Prostate gland (tissue), 2 donors: ENCODE results near the gene BCAN. TPM values are rescaled to one million over a fixed set of nuclear protein-coding genes. Genes with fewer than 3 reads are reported as not detected.
A peak's percentile ranks its signal among the peaks of the same experiment; 100 is the strongest.

Source experiments
- DNase-seq: peaks from one replicate; pipeline ENCODE4 v3.0.0-alpha.2; 2019; ENCODE audit warnings: low spot score
- H3K27ac ChIP-seq, 2 donors: fragments of 200-600 bp; sonication (generic); 2 replicates each; pipeline ENCODE4 v1.5.1; 2017 to 2019
- H3K27me3 ChIP-seq: fragments of 200-600 bp; sonication (generic); replicated peaks from 2 replicates; pipeline ENCODE4 v1.5.1; 2019; ENCODE audit not compliant: insufficient read depth
- H3K36me3 ChIP-seq, 2 donors: fragments of 200-600 bp; sonication (generic); 1 replicate in 1 of 2; 2 replicates in 1 of 2; pipeline versions ENCODE4 v1.5.1 to v1.8.1; 2017 to 2019
- H3K4me1 ChIP-seq: fragments of 200-600 bp; sonication (generic); replicated peaks from 2 replicates; pipeline ENCODE4 v1.5.1; 2019
- H3K4me3 ChIP-seq, 2 donors: fragments of 200-600 bp; sonication (generic); 2 replicates each; pipeline ENCODE4 v1.5.1; 2017 to 2019
- H3K9me3 ChIP-seq: fragments of 200-600 bp; sonication (generic); 2 replicates; pipeline ENCODE4 v1.5.1; 2017
- POLR2A ChIP-seq: fragments of 450-650 bp; IDR thresholded peaks from one replicate; pipeline ENCODE4 v1.6.1; 2016; ENCODE audit warnings: antibody characterized with exemption, mild to moderate bottlenecking
- POLR2AphosphoS5 ChIP-seq: sonication (generic); formaldehyde crosslinking; IDR thresholded peaks from one replicate; pipeline ENCODE4 v1.6.1; 2017; ENCODE audit warnings: antibody characterized with exemption
- WGBS: methylation state at CpG from one replicate; pipeline ENCODE4 v1.1.5; 2018; 5-methylcytosine and 5-hydroxymethylcytosine counted together
- intact Hi-C: fragments of 100-400 bp; cut with DNase I; formaldehyde crosslinking; loops from one replicate; pipeline ENCODE4 v1.14.2; 2022
- total RNA-seq, 2 donors: library from RNA; depleted of rRNA; stranded (reverse); fragments of >200 nt; gene quantifications; one replicate each; pipeline ENCODE4 v1.1.0, GENCODE V29; 2016
- TF ChIP-seq, protein P1 (sequence below), 4 experiments: fragments of 200-600 bp in 2 of 4; fragments of 450-650 bp in 2 of 4; sonication (generic) in 2 of 4; IDR thresholded peaks; 1 replicate in 3 of 4; 2 replicates in 1 of 4; pipeline ENCODE4 v1.5.1; 2016 to 2019; ENCODE audit warnings: antibody characterized with exemption in 4 of 4, mild to moderate bottlenecking in 2 of 4, moderate library complexity in 2 of 4

Gene BCAN
- total RNA-seq, 2 donors from 2014 or later = 4.9 TPM; not detected in 1

DNA sequence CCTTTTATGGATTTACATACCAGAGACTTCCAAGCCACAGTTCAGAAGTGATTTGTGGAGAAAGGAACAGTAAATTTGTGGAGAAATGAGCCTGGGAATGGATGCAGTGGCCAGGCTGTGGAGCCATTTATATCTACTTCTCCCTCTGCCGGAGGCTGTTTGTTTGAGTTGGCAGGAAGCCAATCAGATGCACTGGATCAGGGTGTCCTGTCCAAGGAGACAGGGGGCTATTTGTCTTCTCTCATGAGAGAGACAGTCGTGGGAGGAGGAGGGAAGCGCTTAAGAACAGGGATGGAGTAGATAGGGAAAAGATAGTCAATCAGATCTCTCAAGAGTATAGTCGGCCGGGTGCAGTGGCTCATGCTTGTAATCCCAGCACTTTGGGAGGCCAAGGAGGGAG, 25.5 kb upstream of the BCAN start:
- WGBS = 7% methylated on average over 5 of the region's 5 CpGs
- peak; percentile 73 for DNase-seq
- intact Hi-C loops = loop anchor here (10.0 kb wide), 1 partner anchor 232 kb away; no protein-coding TSS in a partner anchor
- TF ChIP-seq POLR2AphosphoS5 (peak; percentile 91), POLR2A (no peak)
- TF ChIP-seq, protein P1, sequence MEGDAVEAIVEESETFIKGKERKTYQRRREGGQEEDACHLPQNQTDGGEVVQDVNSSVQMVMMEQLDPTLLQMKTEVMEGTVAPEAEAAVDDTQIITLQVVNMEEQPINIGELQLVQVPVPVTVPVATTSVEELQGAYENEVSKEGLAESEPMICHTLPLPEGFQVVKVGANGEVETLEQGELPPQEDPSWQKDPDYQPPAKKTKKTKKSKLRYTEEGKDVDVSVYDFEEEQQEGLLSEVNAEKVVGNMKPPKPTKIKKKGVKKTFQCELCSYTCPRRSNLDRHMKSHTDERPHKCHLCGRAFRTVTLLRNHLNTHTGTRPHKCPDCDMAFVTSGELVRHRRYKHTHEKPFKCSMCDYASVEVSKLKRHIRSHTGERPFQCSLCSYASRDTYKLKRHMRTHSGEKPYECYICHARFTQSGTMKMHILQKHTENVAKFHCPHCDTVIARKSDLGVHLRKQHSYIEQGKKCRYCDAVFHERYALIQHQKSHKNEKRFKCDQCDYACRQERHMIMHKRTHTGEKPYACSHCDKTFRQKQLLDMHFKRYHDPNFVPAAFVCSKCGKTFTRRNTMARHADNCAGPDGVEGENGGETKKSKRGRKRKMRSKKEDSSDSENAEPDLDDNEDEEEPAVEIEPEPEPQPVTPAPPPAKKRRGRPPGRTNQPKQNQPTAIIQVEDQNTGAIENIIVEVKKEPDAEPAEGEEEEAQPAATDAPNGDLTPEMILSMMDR (IDR thresholded peaks at IDR 0.05) = peak in 1 of 4 experiments; percentile 29
- peak overlapping the region; percentile 61 to 80 for H3K27ac ChIP-seq
- H3K4me3 ChIP-seq = no peak overlapping the region
- no peaks in the 10 kb centered on the region for H3K9me3 ChIP-seq
- peaks cover 10% of the 10 kb centered on the region for H3K4me1 ChIP-seq
- H3K36me3 ChIP-seq = no peaks in the 10 kb centered on the region
- H3K27me3 ChIP-seq = no peaks in the 10 kb centered on the region

DNA sequence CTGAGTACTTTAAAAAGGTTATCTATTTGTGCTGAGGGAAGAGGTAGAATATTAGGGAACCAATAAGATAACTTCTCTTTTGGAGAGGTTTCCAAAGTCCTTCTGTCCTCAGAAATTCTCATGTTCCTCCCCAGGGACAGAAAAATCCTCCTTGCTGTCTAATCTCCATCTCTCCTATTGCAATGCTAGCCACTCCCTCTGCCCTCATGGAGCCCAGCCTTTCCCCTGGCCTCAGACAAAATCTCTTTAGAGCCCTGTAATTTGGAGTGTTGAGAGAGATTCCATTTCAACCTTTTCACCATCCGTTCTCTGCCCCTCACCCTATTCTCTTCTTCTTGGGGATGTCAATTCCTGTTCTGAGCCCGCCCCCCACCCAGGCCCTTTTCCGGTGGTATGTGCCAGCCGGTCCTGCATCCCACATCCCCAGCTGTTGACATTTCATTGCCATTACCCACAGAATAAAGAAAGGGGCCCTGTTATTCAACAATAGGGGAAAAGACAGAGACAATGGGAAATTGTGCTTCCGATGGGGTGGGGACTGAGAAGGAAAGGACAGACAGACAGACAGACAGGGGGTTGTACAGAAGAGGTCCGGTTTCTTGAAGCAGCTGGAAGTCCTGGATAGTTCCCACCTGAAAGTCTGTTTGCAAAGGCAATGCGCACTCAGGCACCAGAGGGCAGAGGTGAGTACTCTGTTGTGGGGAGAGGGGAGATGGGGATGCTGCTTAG, 22.9 kb upstream of the BCAN start, which contains the start of gene HAPLN2:
Gene HAPLN2, plus strand, starts transcription at position 563 of the 729 bp plus-strand sequence. CDS start 4,076 bp downstream, outside the sequence.
- Histone ChIP-seq H3K27ac (no peak within 1 kb of the TSS), H3K36me3 (no peaks in the 10 kb centered on the region), H3K27me3 (no peaks in the 10 kb centered on the region), H3K4me3 (no peak within 1 kb of the TSS), H3K9me3 (no peaks in the 10 kb centered on the region), H3K4me1 (peaks cover 10% of the 10 kb centered on the region)
- TF ChIP-seq, protein P1 (IDR thresholded peaks at IDR 0.05) = peak in 1 of 4 experiments; percentile 12
- TF ChIP-seq POLR2A = no peak
- no peak for TF ChIP-seq POLR2AphosphoS5
- WGBS = 21% methylated on average over 7 of the region's 7 CpGs
- no peak for DNase-seq
- intact Hi-C loops = loop anchor here (10.0 kb wide), 1 partner anchor 234 kb away; no protein-coding TSS in a partner anchor

DNA sequence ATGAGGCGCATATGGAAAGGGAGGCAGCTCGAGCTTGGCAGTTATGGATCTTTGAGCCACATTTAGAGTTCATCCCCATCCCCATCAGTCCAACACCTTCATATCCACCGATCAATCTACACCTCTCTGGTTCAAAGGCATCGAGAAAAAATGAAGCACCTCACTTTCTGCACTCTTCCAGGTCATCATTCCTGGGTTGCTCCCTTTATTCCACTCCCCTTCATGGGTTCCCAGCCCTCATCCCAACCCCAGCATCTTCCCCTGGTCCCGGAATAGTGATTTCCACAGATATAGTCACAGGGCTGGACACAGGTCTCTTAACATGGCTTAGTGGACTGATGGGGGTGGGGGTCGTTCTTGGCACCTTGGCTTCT, 22.3 kb upstream of the BCAN start:
- H3K36me3 ChIP-seq = no peaks in the 10 kb centered on the region
- H3K9me3 ChIP-seq = no peaks in the 10 kb centered on the region
- no peak overlapping the region for H3K4me3 ChIP-seq
- no peak for DNase-seq
- WGBS = 43% methylated on average over 6 of the region's 6 CpGs
- H3K27ac ChIP-seq = no peak overlapping the region
- H3K27me3 ChIP-seq = no peaks in the 10 kb centered on the region
- TF ChIP-seq POLR2AphosphoS5 (no peak), POLR2A (no peak)
- TF ChIP-seq, protein P1 (IDR thresholded peaks at IDR 0.05) = no peak
- peaks cover 10% of the 10 kb centered on the region for H3K4me1 ChIP-seq
- intact Hi-C loops = loop anchor here (10.0 kb wide), 1 partner anchor 235 kb away; no protein-coding TSS in a partner anchor

DNA sequence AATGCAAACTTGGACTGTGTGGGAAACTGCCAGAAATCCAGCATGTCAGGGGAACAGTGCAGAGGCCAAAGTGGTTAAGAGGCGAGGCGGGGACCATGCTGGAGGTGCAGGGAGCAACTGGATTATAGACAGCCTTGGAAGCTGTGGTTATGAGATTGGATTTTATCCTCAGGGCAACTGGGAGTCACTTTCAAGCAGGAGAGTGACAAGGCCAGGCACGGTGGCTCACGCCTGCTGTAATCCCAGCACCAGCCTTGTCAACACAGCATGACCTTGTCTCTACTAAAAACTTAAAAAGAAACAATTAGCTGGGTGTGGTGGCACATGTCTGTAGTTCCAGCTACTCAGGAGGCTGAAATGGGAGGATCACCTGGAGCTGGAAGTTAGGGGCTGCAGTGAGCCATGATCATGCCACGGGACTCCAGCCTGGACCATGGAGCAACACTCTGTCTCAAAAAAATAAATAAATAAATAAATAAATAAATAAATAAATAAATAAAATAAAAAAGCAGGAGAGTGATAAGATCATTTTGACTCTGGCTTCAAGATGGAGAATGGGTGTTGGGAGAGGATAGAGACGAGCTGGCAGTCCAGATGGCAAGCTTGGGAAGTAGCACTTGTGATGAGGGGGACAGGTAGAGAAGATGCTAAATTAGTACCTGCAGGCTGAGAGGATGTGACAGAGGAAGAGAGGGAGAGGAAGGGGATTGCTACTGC, 19.2 kb upstream of the BCAN start:
- Histone ChIP-seq H3K4me3 (no peak overlapping the region), H3K4me1 (peaks cover 7% of the 10 kb centered on the region), H3K27ac (no peak overlapping the region), H3K36me3 (no peaks in the 10 kb centered on the region), H3K27me3 (peaks cover 10% of the 10 kb centered on the region), H3K9me3 (no peaks in the 10 kb centered on the region)
- intact Hi-C loops = loop anchor here (5.0 kb wide), 1 partner anchor 35 kb away; no protein-coding TSS in a partner anchor
- WGBS = 75% methylated on average over 6 of the region's 6 CpGs
- TF ChIP-seq, protein P1 (IDR thresholded peaks at IDR 0.05) = no peak
- TF ChIP-seq POLR2AphosphoS5 = no peak
- TF ChIP-seq POLR2A = no peak
- no peak for DNase-seq
